Lower leg skin (tissue), 4 donors: Measurements from ENCODE around the gene SPECC1L. TPM values are rescaled to one million over a fixed set of nuclear protein-coding genes. Genes with fewer than 3 reads are reported as not detected.

Experiments used
- DNase-seq, 2 donors: peaks; one replicate each; pipeline ENCODE4 v3.0.0-alpha.2; 2019; ENCODE audit warnings: low spot score in 2 of 2
- H3K4me3 ChIP-seq: fragments of 200-600 bp; sonication (generic); 2 replicates; pipeline ENCODE4 v1.5.1; 2017; ENCODE audit warnings: mild to moderate bottlenecking, low read depth; ENCODE audit not compliant: poor library complexity, severe bottlenecking
- POLR2A ChIP-seq, 2 donors: fragments of 450-650 bp; IDR thresholded peaks; one replicate each; pipeline ENCODE4 v1.6.1; 2016 to 2017; ENCODE audit warnings: antibody characterized with exemption in 2 of 2, mild to moderate bottlenecking in 1 of 2, moderate library complexity in 1 of 2
- WGBS, 2 donors: methylation state at CpG; one replicate each; pipeline ENCODE4 v1.1.5; 2018; 5-methylcytosine and 5-hydroxymethylcytosine counted together
- intact Hi-C: fragments of 100-400 bp; cut with DNase I; formaldehyde crosslinking; loops from one replicate; pipeline ENCODE4 v1.15.0; 2023; ENCODE audit warnings: low total_unique reads
- total RNA-seq, 4 donors: library from RNA; depleted of rRNA; stranded (reverse); fragments of >200 nt; gene quantifications; one replicate each; pipeline ENCODE4 v1.1.0, GENCODE V29; 2016
- TF ChIP-seq, protein P1 (sequence below), 3 donors: fragments of 450-650 bp; IDR thresholded peaks; one replicate each; pipeline ENCODE4 v1.5.1; 2016; ENCODE audit warnings: antibody characterized with exemption in 3 of 3, mild to moderate bottlenecking in 3 of 3, moderate library complexity in 2 of 3

Gene SPECC1L
- total RNA-seq, 4 donors from 2014 or later = 17.6 to 30.6 (median 23.3) TPM

DNA sequence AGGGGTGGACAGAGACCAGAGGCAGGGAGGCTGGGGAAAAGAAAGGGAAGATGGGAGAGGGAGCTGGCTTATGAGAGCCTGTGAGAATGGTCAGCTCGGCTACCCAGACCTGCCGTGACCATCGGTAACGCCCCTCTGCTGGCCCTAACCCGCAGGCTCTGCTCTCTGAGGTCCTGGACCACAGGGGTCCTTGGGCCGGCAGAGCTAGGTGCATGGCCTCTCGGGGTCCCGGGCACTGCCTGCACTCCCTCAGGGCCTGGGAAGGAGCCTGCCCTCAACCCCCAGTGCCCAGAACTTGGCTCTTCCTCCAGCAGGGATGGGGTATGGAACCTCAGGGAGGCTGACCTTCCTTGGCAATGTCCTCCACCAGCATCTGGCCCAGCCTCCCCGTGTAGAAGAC lies 38.9 kb upstream of the SPECC1L start:
- intact Hi-C loops = no loop called here
- TF ChIP-seq, protein P1, sequence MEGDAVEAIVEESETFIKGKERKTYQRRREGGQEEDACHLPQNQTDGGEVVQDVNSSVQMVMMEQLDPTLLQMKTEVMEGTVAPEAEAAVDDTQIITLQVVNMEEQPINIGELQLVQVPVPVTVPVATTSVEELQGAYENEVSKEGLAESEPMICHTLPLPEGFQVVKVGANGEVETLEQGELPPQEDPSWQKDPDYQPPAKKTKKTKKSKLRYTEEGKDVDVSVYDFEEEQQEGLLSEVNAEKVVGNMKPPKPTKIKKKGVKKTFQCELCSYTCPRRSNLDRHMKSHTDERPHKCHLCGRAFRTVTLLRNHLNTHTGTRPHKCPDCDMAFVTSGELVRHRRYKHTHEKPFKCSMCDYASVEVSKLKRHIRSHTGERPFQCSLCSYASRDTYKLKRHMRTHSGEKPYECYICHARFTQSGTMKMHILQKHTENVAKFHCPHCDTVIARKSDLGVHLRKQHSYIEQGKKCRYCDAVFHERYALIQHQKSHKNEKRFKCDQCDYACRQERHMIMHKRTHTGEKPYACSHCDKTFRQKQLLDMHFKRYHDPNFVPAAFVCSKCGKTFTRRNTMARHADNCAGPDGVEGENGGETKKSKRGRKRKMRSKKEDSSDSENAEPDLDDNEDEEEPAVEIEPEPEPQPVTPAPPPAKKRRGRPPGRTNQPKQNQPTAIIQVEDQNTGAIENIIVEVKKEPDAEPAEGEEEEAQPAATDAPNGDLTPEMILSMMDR (IDR thresholded peaks at IDR 0.05) = no peak
- TF ChIP-seq POLR2A (IDR thresholded peaks at IDR 0.05) = no peak
- H3K4me3 ChIP-seq = no peak overlapping the region
- WGBS, 2 donors = 91 to 96% methylated on average over 8 to 9 of the region's 9 CpGs
- no peak for DNase-seq

DNA sequence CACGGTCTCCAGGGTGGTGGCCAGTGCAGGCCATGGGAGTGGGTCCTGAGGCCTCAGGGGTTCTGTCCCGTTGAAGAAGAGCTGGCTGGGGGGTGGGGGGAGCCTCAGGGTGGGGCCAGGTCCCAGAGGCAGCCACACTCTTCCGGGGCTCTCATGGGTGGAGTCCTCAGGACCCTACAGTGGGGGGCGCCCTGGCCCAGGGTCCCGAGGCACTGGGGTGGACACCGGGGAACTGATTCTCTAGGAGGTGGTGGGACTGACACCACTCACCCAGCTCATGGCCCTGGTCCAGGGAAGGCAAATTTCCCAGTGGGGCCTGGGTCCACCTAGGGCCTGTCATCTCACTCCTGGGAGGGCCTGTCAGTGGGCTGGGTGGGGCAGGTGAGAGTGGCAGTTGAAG lies 38.5 kb upstream of the SPECC1L start:
- intact Hi-C loops = no loop called here
- 97 to 100% methylated on average over 4 to 5 of the region's 6 CpGs for WGBS, 2 donors
- no peak for TF ChIP-seq POLR2A (IDR thresholded peaks at IDR 0.05)
- TF ChIP-seq, protein P1 (IDR thresholded peaks at IDR 0.05) = no peak

DNA sequence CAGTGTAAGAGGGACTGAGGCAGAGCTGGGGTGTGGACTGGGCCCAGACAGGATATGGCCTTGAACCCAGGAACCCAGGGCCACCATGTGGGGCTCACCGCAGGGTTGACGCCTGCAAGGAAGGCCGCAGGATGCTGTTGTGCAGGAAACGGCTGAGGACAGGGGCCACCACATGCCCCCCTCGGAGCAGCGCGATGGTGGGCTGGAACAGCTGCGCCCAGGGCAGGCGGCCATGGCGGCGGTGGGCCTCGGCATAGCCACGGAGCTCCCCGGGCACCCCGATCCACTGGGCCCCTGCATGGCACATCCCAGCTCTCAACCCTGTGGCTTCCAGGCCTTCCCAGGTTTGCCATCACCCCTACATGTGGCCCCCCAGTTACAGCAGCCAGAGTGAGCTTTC lies 37.9 kb upstream of the SPECC1L start:
- intact Hi-C loops = no loop called here
- DNase-seq = no peak
- 94 to 95% methylated on average over 11 to 15 of the region's 15 CpGs for WGBS, 2 donors
- TF ChIP-seq, protein P1 (IDR thresholded peaks at IDR 0.05) = no peak
- TF ChIP-seq POLR2A (IDR thresholded peaks at IDR 0.05) = no peak
- no peak overlapping the region for H3K4me3 ChIP-seq

More for the DNA sequence above, 38.5 kb upstream of the SPECC1L start:
- no peak overlapping the region for H3K4me3 ChIP-seq
- DNase-seq = no peak

DNA sequence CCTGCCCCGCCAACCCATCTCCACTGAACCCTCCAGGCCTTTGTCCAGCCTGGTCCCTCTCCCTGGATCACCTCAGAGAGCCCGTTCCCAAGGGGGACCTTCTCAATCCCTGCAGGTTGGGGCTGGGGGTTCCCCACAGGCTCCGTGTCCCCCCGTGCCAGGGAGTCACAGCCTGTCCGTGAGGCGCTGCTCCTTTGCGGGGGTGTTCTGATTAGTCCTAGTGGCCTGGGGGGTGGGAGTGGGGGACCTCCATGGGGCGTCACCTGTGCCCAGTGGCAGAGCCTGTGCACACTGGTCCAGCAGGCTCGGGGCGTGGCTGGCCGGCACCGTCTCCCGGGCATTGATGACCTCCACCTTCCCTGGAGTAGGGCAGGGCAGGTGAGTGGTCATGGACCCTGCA lies 37.4 kb upstream of the SPECC1L start:
- WGBS, 2 donors = 91 to 95% methylated on average over 8 to 9 of the region's 13 CpGs
- no peak for DNase-seq
- no peak overlapping the region for H3K4me3 ChIP-seq
- intact Hi-C loops = no loop called here
- TF ChIP-seq POLR2A (IDR thresholded peaks at IDR 0.05) = no peak
- TF ChIP-seq, protein P1 (IDR thresholded peaks at IDR 0.05) = no peak

DNA sequence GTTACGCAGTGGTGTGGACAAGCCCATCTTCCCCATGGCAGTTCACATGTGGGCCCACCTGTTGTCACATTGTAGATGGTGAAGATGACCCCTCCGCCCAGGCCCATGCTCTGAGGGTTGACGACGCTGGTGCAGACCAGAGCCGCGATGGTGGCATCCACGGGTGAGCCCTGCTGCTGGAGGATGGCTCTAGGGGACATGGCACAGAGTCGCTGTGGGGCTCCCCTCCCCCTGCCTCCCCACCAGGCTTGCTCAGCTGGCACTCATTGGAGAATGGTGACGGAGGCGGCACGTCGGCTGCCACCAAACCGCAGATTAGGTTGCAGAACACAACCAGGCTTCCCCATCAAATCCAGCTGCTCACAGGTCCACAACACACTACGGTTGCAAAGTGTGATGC lies 36.8 kb upstream of the SPECC1L start:
- no peak overlapping the region for H3K4me3 ChIP-seq
- DNase-seq = no peak
- 92 to 96% methylated on average over 14 of the region's 14 CpGs for WGBS, 2 donors
- no peak for TF ChIP-seq POLR2A (IDR thresholded peaks at IDR 0.05)
- TF ChIP-seq, protein P1 (IDR thresholded peaks at IDR 0.05) = no peak
- intact Hi-C loops = no loop called here

DNA sequence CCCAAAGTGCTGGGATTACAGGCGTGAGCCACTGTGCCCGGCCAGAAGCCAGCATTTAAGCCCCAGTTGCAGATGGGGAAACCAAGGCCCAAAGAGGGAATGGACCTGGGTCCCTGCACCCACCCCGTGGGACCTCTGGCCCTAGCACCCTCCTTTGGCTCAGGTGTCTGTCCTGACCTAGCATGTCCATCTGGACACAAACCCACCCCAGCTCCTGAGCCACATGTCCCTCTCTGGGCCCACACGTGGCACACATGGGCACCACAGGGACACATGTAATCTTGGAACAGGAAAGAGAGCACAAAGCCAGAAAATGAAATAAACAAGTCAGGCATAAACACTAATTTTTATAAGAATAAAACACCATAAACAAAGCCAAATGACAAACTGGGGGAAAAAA lies 35.3 kb upstream of the SPECC1L start:
- H3K4me3 ChIP-seq = no peak overlapping the region
- intact Hi-C loops = no loop called here
- TF ChIP-seq POLR2A (IDR thresholded peaks at IDR 0.05) = no peak
- TF ChIP-seq, protein P1 (IDR thresholded peaks at IDR 0.05) = no peak
- DNase-seq = no peak
- 85 to 91% methylated on average over 4 of the region's 4 CpGs for WGBS, 2 donors
